Mesendoderm (in vitro differentiated cells): Measurements from ENCODE around the gene COL6A1.
A peak's percentile ranks its signal among the peaks of the same experiment; 100 is the strongest.

Source experiments
- DNase-seq: peaks from one replicate; pipeline ENCODE4 v3.0.0; 2013
- H2AK5ac ChIP-seq: 2 replicates; pipeline ENCODE4 v1.6.1; 2013; ENCODE audit warnings: low read length, inconsistent platforms
- H2BK120ac ChIP-seq: 2 replicates; pipeline ENCODE4 v1.6.1; 2013; ENCODE audit warnings: low read depth, mild to moderate bottlenecking, low read length, moderate library complexity, mixed read lengths
- H2BK15ac ChIP-seq: replicated peaks from 2 replicates; pipeline ENCODE4 v1.6.1; 2013; ENCODE audit warnings: low read depth, mild to moderate bottlenecking, moderate library complexity
- H2BK5ac ChIP-seq: 2 replicates; pipeline ENCODE4 v1.6.1; 2013; ENCODE audit warnings: low read length, inconsistent platforms
- H3K18ac ChIP-seq: 2 replicates; pipeline ENCODE4 v1.6.1; 2013; ENCODE audit warnings: mild to moderate bottlenecking, low read length, mixed read lengths
- H3K23ac ChIP-seq: one replicate; pipeline ENCODE4 v1.6.1; 2013; ENCODE audit warnings: low read length
- H3K27ac ChIP-seq: 2 replicates; pipeline ENCODE4 v1.5.1; 2013; ENCODE audit warnings: low read depth, mild to moderate bottlenecking, inconsistent platforms, low read length, moderate library complexity
- H3K27me3 ChIP-seq: 2 replicates; pipeline ENCODE4 v1.6.1; 2013; ENCODE audit warnings: low read length, control low read depth, mild to moderate bottlenecking, inconsistent platforms; ENCODE audit not compliant: insufficient read depth, poor library complexity
- H3K36me3 ChIP-seq: 2 replicates; pipeline ENCODE4 v1.6.1; 2013; ENCODE audit warnings: low read length, inconsistent platforms; ENCODE audit not compliant: control insufficient read depth, insufficient read depth
- H3K4ac ChIP-seq: one replicate; pipeline ENCODE4 v1.6.1; 2013; ENCODE audit warnings: low read depth, mild to moderate bottlenecking, low read length, moderate library complexity
- H3K4me1 ChIP-seq: 2 replicates; pipeline ENCODE4 v1.6.1; 2013; ENCODE audit warnings: low read depth, low read length, inconsistent platforms; ENCODE audit not compliant: control insufficient read depth
- H3K4me2 ChIP-seq: 2 replicates; pipeline ENCODE4 v1.6.1; 2013; ENCODE audit warnings: low read length
- H3K4me3 ChIP-seq: 2 replicates; pipeline ENCODE4 v1.5.1; 2013; ENCODE audit warnings: mild to moderate bottlenecking, low read length
- H3K56ac ChIP-seq: one replicate; pipeline ENCODE4 v1.6.1; 2013; ENCODE audit warnings: low read length
- H3K79me1 ChIP-seq: 2 replicates; pipeline ENCODE4 v1.6.1; 2013; ENCODE audit warnings: low read length, inconsistent platforms
- H3K79me2 ChIP-seq: 2 replicates; pipeline ENCODE4 v1.6.1; 2013; ENCODE audit warnings: mild to moderate bottlenecking, low read length; ENCODE audit not compliant: control insufficient read depth, insufficient read depth
- H3K9ac ChIP-seq: 2 replicates; pipeline ENCODE4 v1.6.1; 2013; ENCODE audit warnings: low read length, inconsistent platforms
- H4K5ac ChIP-seq: one replicate; pipeline ENCODE4 v1.6.1; 2013; ENCODE audit warnings: low read length
- H4K8ac ChIP-seq: one replicate; pipeline ENCODE4 v1.6.1; 2013; ENCODE audit warnings: low read depth, mild to moderate bottlenecking, control low read depth, low read length, moderate library complexity
- WGBS: extraction: QIAGEN DNeasy Blood & Tissue Kit; methylation state at CpG from one replicate; pipeline ENCODE4 v1.1.7; 2013; ENCODE audit warnings: low lambda C conversion rate, missing lambda C conversion rate; ENCODE audit not compliant: insufficient coverage; ENCODE audit errors: extremely low coverage; 5-methylcytosine and 5-hydroxymethylcytosine counted together

The COL6A1 gene

GRCh38 chr21:46054451-46054881, 72.9 kb downstream of the COL6A1 start:
- peak overlapping the region; percentile 2 for H3K56ac ChIP-seq
- no peak overlapping the region for H4K8ac ChIP-seq
- H3K4ac ChIP-seq: no peak overlapping the region
- no peaks in the 10 kb centered on the region for H3K27me3 ChIP-seq
- no peak overlapping the region for H3K4me3 ChIP-seq
- no peaks in the 10 kb centered on the region for H3K36me3 ChIP-seq
- no peak overlapping the region for H2BK5ac ChIP-seq
- no peak overlapping the region for H3K9ac ChIP-seq
- no peak overlapping the region for H2AK5ac ChIP-seq
- H3K79me1 ChIP-seq: no peaks in the 10 kb centered on the region
- DNase-seq: peak; percentile 34
- H3K18ac ChIP-seq: no peak overlapping the region
- H3K79me2 ChIP-seq: no peaks in the 10 kb centered on the region
- H3K4me1 ChIP-seq: peaks cover 3% of the 10 kb centered on the region
- H3K23ac ChIP-seq: no peak overlapping the region
- no peak overlapping the region for H3K4me2 ChIP-seq
- H3K27ac ChIP-seq: no peak overlapping the region
- H4K5ac ChIP-seq: no peak overlapping the region
- no peak overlapping the region for H2BK15ac ChIP-seq
- H2BK120ac ChIP-seq: no peak overlapping the region
- WGBS: no CpG with 5 or more reads among the region's 12 CpGs
